HG03196 (cell line): ENCODE results near the gene MFGE8.

Experiments used
- ATAC-seq: cut with Tn5 transposase; IDR thresholded peaks from one replicate; pipeline ENCODE4 v1.9.1; 2021; ENCODE audit not compliant: unreplicated experiment

MFGE8 gene

GRCh38 chr15:88920186-88920891 is 7.2 kb upstream of the MFGE8 start:
- ATAC-seq = no peak

GRCh38 chr15:88918738-88919137 is 5.6 kb upstream of the MFGE8 start:
- ATAC-seq = no peak

- no peak for ATAC-seq
Observed at GRCh38 chr15:88917760-88918159, 4.6 kb upstream of the MFGE8 start.

GRCh38 chr15:88915354-88915753 is 2.2 kb upstream of the MFGE8 start:
- ATAC-seq = no peak

- no peak for ATAC-seq
Observed at GRCh38 chr15:88913850-88914169, 631 bp upstream of the MFGE8 start.

GRCh38 chr15:88912500-88912921 is 668 bp downstream of the MFGE8 start:
- ATAC-seq = no peak

GRCh38 chr15:88911766-88912118 is 1.4 kb downstream of the MFGE8 start:
- no peak for ATAC-seq

- no peak for ATAC-seq
Observed at GRCh38 chr15:88909956-88910831, 3.0 kb downstream of the MFGE8 start.

- no peak for ATAC-seq
Observed at GRCh38 chr15:88908697-88909621, 4.2 kb downstream of the MFGE8 start.

- no peak for ATAC-seq
Observed at GRCh38 chr15:88908123-88908522, 5.1 kb downstream of the MFGE8 start.

GRCh38 chr15:88907111-88907510 is 6.1 kb downstream of the MFGE8 start:
- no peak for ATAC-seq

- ATAC-seq = no peak
Observed at GRCh38 chr15:88906551-88906950, 6.6 kb downstream of the MFGE8 start.

GRCh38 chr15:88906130-88906529 is 7.0 kb downstream of the MFGE8 start:
- ATAC-seq = no peak

GRCh38 chr15:88905576-88905975 is 7.6 kb downstream of the MFGE8 start:
- no peak for ATAC-seq

- ATAC-seq = peak; percentile 67
Observed at GRCh38 chr15:88904624-88905327, 8.4 kb downstream of the MFGE8 start.

GRCh38 chr15:88904257-88904623 is 8.9 kb downstream of the MFGE8 start:
- no peak for ATAC-seq

- ATAC-seq = no peak
Observed at GRCh38 chr15:88902846-88903245, 10.3 kb downstream of the MFGE8 start.

GRCh38 chr15:88902221-88902835 is 10.9 kb downstream of the MFGE8 start:
- no peak for ATAC-seq

- no peak for ATAC-seq
Observed at GRCh38 chr15:88901508-88902220, 11.5 kb downstream of the MFGE8 start.

GRCh38 chr15:88900982-88901418 is 12.2 kb downstream of the MFGE8 start:
- no peak for ATAC-seq
